B cell (primary cell): ENCODE results near the gene MPP4. TPM values are rescaled to one million over a fixed set of nuclear protein-coding genes. Genes with fewer than 3 reads are reported as not detected.
A peak's percentile ranks its signal among the peaks of the same experiment; 100 is the strongest.

ENCODE experiments used
- ATAC-seq: fragments of 200-7000 bp; cut with Tn5 transposase; one replicate; pipeline ENCODE4 v1.10.0; 2021; ENCODE audit warnings: low read depth, mild to moderate bottlenecking, moderate number of reproducible peaks, moderate library complexity
- CTCF ChIA-PET: fragments of 350-600 bp; sonication (Branson Sonifier 250); formaldehyde crosslinking; loops from one replicate; lab custom pipeline; 2021; ENCODE audit warnings: antibody characterized with exemption, inconsistent platforms; lab: Charles Lee
- POLR2A ChIA-PET: fragments of 350-600 bp; sonication (Branson Sonifier 250); formaldehyde crosslinking; loops from one replicate; lab custom pipeline; 2021; ENCODE audit warnings: antibody characterized with exemption; lab: Charles Lee
- DNase-seq: peaks from one replicate; pipeline ENCODE4 v3.0.0; 2013
- H2AFZ ChIP-seq: 2 replicates; pipeline ENCODE4 v1.6.1; 2012; ENCODE audit warnings: mild to moderate bottlenecking, low read depth, low read length; ENCODE audit not compliant: insufficient read depth, poor library complexity, severe bottlenecking
- H3K27ac ChIP-seq, 2 donors: 1 replicate in 1 of 2; 2 replicates in 1 of 2; pipeline ENCODE4 v1.5.1; 2012 to 2013; ENCODE audit warnings: low read length in 2 of 2, mild to moderate bottlenecking in 2 of 2, moderate library complexity in 1 of 2
- H3K27me3 ChIP-seq, 4 experiments: fragments of 200-600 bp in 1 of 4; sonication (generic) in 1 of 4; replicated peaks in 1 of 4; 1 replicate in 2 of 4; 2 replicates in 2 of 4; pipeline versions ENCODE4 v1.6.1 to v1.7.0; 2013 to 2016; ENCODE audit warnings: low read length in 3 of 4, mild to moderate bottlenecking in 2 of 4, mixed read lengths in 1 of 4, moderate library complexity in 1 of 4; ENCODE audit not compliant: insufficient read depth in 4 of 4, control insufficient read depth in 3 of 4; ENCODE audit errors: control extremely low read depth in 1 of 4
- H3K36me3 ChIP-seq, 2 experiments: replicated peaks in 1 of 2; 1 replicate in 1 of 2; 2 replicates in 1 of 2; pipeline versions ENCODE4 v1.6.1 to v1.7.1; 2013; ENCODE audit warnings: low read length in 1 of 2; ENCODE audit not compliant: insufficient read depth in 2 of 2, control insufficient read depth in 1 of 2; ENCODE audit errors: control extremely low read depth in 1 of 2, extremely low read depth in 1 of 2
- H3K4me1 ChIP-seq, 2 donors: fragments of 200-600 bp in 1 of 2; sonication (generic) in 1 of 2; 1 replicate in 1 of 2; 2 replicates in 1 of 2; pipeline versions ENCODE4 v1.5.1 to v1.6.1; 2013 to 2017; ENCODE audit warnings: low read length in 2 of 2; ENCODE audit not compliant: control insufficient read depth in 2 of 2, insufficient read depth in 2 of 2
- H3K4me2 ChIP-seq: replicated peaks from 2 replicates; pipeline ENCODE3; 2012; ENCODE audit warnings: mild to moderate bottlenecking, low read depth, low read length; ENCODE audit not compliant: poor library complexity, severe bottlenecking
- H3K4me3 ChIP-seq, 5 experiments: fragments of 200-600 bp in 1 of 5; sonication (generic) in 1 of 5; 1 replicate in 3 of 5; 2 replicates in 2 of 5; pipeline versions ENCODE4 v1.5.1 to v1.7.0; 2011 to 2016; ENCODE audit warnings: low read length in 4 of 5, mild to moderate bottlenecking in 4 of 5, low read depth in 2 of 5, control low read depth in 1 of 5, moderate library complexity in 1 of 5; ENCODE audit not compliant: insufficient read depth in 1 of 5; ENCODE audit errors: control extremely low read depth in 1 of 5, extremely low read depth in 1 of 5
- H3K79me2 ChIP-seq: fragments of 200-600 bp; sonication (generic); one replicate; pipeline ENCODE4 v1.6.0; 2016; ENCODE audit warnings: low read length; ENCODE audit not compliant: control insufficient read depth, insufficient read depth
- H3K9ac ChIP-seq: fragments of 200-600 bp; sonication (generic); 2 replicates; pipeline ENCODE4 v1.6.1; 2017; ENCODE audit warnings: mild to moderate bottlenecking, low read length, moderate library complexity
- H3K9me3 ChIP-seq, 3 donors: one replicate each; pipeline versions ENCODE4 v1.6.1 to v1.7.1; 2013; ENCODE audit warnings: low read length in 2 of 3; ENCODE audit not compliant: control insufficient read depth in 2 of 3, insufficient read depth in 1 of 3; ENCODE audit errors: control extremely low read depth in 1 of 3
- H4K20me1 ChIP-seq: 2 replicates; pipeline ENCODE4 v1.6.0; 2012; ENCODE audit warnings: mild to moderate bottlenecking, low read length; ENCODE audit not compliant: insufficient read depth, control insufficient read depth, poor library complexity, severe bottlenecking
- H3K27ac Mint-ChIP-seq: one replicate; pipeline ENCODE4 v1.8.0; 2021; ENCODE audit warnings: mixed read lengths
- H3K27me3 Mint-ChIP-seq: one replicate; pipeline ENCODE4 v1.8.0; 2021; ENCODE audit warnings: mixed read lengths
- H3K4me1 Mint-ChIP-seq: one replicate; pipeline ENCODE4 v1.8.0; 2021; ENCODE audit warnings: mixed read lengths
- H3K4me3 Mint-ChIP-seq: one replicate; pipeline ENCODE4 v1.8.0; 2021; ENCODE audit warnings: mixed read lengths
- H3K9me3 Mint-ChIP-seq: one replicate; pipeline ENCODE4 v1.8.0; 2022; ENCODE audit warnings: mixed read lengths; ENCODE audit not compliant: insufficient read depth
- EZH2 ChIP-seq: IDR thresholded peaks from 2 replicates; pipeline ENCODE4 v1.6.1; 2012; ENCODE audit warnings: borderline replicate concordance, low read depth, mild to moderate bottlenecking, moderate library complexity, low read length; ENCODE audit not compliant: insufficient read depth, poor library complexity, severe bottlenecking
- WGBS: methylation state at CpG from one replicate; pipeline ENCODE4 v1.1.5; 2013; ENCODE audit warnings: missing lambda C conversion rate; ENCODE audit not compliant: insufficient coverage; 5-methylcytosine and 5-hydroxymethylcytosine counted together
- intact Hi-C: fragments of 100-400 bp; cut with micrococcal nuclease; formaldehyde crosslinking; loops from one replicate; pipeline ENCODE4 v1.10.0; 2022
- polyA plus RNA-seq: library from polyadenylated mRNA; depleted of rRNA; stranded (reverse); fragments of >200 nt; gene quantifications from 2 replicates; pipeline ENCODE4 v1.2.3, GENCODE V29; 2012
- total RNA-seq, 2 donors: library from RNA; stranded (reverse); fragments of 120-200 nt in 1 of 2; gene quantifications; 1 replicate in 1 of 2; 2 replicates in 1 of 2; pipeline versions ENCODE4 v1.2.3 to v1.2.4, GENCODE V29; 2013 to 2022
- TF ChIP-seq, protein P1 (sequence below): fragments of 200-600 bp; IDR thresholded peaks from one replicate; pipeline ENCODE4 v1.8.0; 2022; ENCODE audit warnings: antibody characterized with exemption, mild to moderate bottlenecking

MPP4 gene
- total and polyA plus RNA-seq, 2 donors (not counting 1 experiment from before 2014, with no cell fraction given) = not detected

DNA sequence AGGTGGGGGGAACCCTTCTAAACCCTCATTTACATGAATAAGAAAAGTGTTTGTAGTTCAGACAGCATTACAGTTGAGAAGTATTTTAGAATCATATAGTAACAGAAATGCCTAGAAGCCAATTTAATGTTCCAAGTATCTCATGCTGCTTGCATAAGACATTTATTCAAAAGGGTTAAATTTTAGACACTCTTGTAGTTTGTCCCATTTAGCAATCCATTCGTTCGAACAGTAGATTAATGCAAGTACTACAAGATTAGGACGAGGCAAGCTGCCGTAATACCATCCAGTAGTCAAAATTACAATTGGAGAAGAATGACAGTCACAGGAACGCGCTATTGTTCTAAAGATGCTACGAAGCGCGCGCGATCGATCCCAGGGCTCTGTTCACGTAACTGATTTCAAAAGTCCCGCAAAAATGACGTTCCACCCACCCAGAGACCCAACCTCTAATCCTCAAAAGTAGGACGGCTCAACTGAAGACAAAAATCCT lies 56.3 kb downstream of the MPP4 start:
- ATAC-seq (peak; percentile 37), DNase-seq (no peak)
- Mint-ChIP-seq H3K27me3 (peaks cover 7% of the 10 kb centered on the region), H3K9me3 (no peaks in the 10 kb centered on the region), H3K4me3 (peak overlapping the region; percentile 96), H3K27ac (peak overlapping the region; percentile 97), H3K4me1 (peaks cover 12% of the 10 kb centered on the region)
- peaks cover 10 to 14% of the 10 kb centered on the region in 2 donors for H3K4me1 ChIP-seq
- ChIA-PET CTCF (interaction anchor here (1.0 to 2.5 kb wide), 2 partner anchors 139 to 409 kb away, joined by 3 to 8 read pairs; partner anchors contain the start of gene ALS2), POLR2A (interaction anchor here (0.8 to 1.4 kb wide), 2 partner anchors 139 to 190 kb away, joined by 3 to 8 read pairs; partner anchors contain the start of genes ALS2, STRADB and TRAK2)
- WGBS = 1% methylated on average over 15 of the region's 16 CpGs
- TF ChIP-seq, protein P1, sequence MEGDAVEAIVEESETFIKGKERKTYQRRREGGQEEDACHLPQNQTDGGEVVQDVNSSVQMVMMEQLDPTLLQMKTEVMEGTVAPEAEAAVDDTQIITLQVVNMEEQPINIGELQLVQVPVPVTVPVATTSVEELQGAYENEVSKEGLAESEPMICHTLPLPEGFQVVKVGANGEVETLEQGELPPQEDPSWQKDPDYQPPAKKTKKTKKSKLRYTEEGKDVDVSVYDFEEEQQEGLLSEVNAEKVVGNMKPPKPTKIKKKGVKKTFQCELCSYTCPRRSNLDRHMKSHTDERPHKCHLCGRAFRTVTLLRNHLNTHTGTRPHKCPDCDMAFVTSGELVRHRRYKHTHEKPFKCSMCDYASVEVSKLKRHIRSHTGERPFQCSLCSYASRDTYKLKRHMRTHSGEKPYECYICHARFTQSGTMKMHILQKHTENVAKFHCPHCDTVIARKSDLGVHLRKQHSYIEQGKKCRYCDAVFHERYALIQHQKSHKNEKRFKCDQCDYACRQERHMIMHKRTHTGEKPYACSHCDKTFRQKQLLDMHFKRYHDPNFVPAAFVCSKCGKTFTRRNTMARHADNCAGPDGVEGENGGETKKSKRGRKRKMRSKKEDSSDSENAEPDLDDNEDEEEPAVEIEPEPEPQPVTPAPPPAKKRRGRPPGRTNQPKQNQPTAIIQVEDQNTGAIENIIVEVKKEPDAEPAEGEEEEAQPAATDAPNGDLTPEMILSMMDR = no peak
- TF ChIP-seq EZH2 = no peak
- no peaks in the 10 kb centered on the region for H4K20me1 ChIP-seq
- no peaks in the 10 kb centered on the region for H3K9me3 ChIP-seq
- H2AFZ ChIP-seq = peak overlapping the region; percentile 97
- peak overlapping the region; percentile 93 for H3K9ac ChIP-seq
- no peaks in the 10 kb centered on the region for H3K36me3 ChIP-seq
- H3K79me2 ChIP-seq = no peaks in the 10 kb centered on the region
- H3K4me3 ChIP-seq = peak overlapping the region; percentile 73 to 100 (median 95)
- H3K4me2 ChIP-seq = peak overlapping the region; percentile 97
- H3K27ac ChIP-seq = peak overlapping the region; percentile 89 to 93
- intact Hi-C loops = loop anchor here (1.0 to 5.0 kb wide), 7 partner anchors 69 to 1370 kb away; partner anchors contain the start of genes BMPR2, CASP8, NBEAL1 and STRADB
- peaks cover 0 to 2% (median 0%) of the 10 kb centered on the region in 4 experiments for H3K27me3 ChIP-seq

DNA sequence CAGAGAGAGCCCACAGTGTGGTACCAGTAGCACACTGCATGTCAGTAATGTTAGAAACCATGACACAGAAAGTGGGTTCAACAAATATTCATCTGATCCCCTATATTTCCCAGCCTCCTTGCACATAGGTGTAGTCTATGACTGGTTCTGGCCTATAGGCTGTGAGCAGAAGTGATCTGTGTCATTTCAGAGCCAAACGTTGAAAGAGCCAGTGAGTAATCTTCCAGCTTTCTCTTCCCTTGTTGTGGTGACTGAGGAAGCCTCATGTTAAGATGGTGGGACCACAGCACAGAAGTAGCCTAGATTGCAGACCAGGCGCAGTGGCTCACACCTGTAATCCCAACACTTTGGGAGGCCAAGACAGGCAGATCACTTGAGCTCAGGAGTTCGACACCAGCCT lies 59.2 kb downstream of the MPP4 start:
- no peak overlapping the region for H3K9ac ChIP-seq
- no peak for DNase-seq
- H3K27ac Mint-ChIP-seq = no peak overlapping the region
- H3K36me3 ChIP-seq = no peaks in the 10 kb centered on the region
- no peak for ATAC-seq
- ChIA-PET POLR2A (no interaction called here), CTCF (no interaction called here)
- no peak overlapping the region for H3K4me2 ChIP-seq
- no peak overlapping the region for H2AFZ ChIP-seq
- H3K4me3 Mint-ChIP-seq = no peak overlapping the region
- H3K27me3 Mint-ChIP-seq = peaks cover 4% of the 10 kb centered on the region
- H3K9me3 Mint-ChIP-seq = no peaks in the 10 kb centered on the region
- no peak overlapping the region for H3K4me3 ChIP-seq
- H3K27me3 ChIP-seq = peaks cover 0 to 2% (median 0%) of the 10 kb centered on the region in 4 experiments
- intact Hi-C loops = no loop called here
- H3K4me1 ChIP-seq = peaks cover 10 to 14% of the 10 kb centered on the region in 2 donors
- WGBS = 80% methylated on average over 3 of the region's 3 CpGs
- H3K4me1 Mint-ChIP-seq = peaks cover 12% of the 10 kb centered on the region
- no peak overlapping the region for H3K27ac ChIP-seq
- no peaks in the 10 kb centered on the region for H3K79me2 ChIP-seq
- H3K9me3 ChIP-seq = no peaks in the 10 kb centered on the region
- H4K20me1 ChIP-seq = no peaks in the 10 kb centered on the region
- TF ChIP-seq, protein P1 = no peak
- TF ChIP-seq EZH2 = no peak
